ENCODE results near the gene MINK1. TPM values are rescaled to one million over a fixed set of nuclear protein-coding genes. Genes with fewer than 3 reads are reported as not detected.

MINK1 gene
- total and polyA plus RNA-seq, 4 donors: 22.2 to 97.5 (median 52.1) TPM

DNA sequence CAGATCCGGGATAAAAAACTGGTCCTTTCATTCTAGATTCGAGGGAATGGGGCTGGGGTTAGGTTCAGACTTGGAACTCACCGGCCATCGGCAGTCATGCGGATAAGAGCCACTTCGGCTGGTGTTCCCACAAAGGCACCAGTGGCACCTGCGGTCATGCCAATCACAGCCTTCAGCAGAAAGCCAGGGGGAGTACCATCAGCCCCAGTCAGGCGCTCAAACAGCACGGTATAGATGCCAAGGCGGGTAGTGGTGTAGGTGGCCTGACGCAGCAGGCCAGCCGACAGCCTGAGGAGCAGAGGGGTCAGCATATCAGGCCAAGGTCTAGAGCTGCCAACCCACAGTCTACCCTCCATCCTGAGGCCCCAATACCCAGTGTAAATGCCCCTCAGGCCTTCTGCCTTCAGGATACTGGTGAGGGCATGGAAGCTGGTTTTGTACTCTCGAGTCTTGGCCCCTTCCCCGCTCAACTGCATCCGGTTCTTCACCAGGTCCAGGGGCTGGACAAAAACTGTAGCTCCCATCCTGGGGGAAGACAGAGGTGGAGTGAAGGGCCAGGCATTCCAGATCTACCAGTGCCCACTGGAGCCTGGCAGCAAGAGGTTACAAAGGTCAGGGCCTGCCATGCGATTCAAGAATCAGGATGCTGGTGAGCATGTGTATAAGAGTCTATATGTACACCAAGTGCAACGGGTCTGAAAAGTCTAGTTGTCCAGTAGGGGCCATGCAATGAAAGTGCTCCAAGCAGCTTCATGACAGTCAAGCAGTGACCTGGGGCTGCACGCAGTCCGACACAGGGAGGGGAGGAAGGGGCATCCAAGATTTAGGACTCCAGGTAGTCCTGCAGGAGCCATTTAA, 105.8 kb downstream of the MINK1 start:
- H3K4me3 ChIP-seq (ENCODE audit: low read length in 2 of 2): peak overlapping the region; percentile 32 to 86
- no peak for ATAC-seq (ENCODE audit: low FRiP score)
- peak overlapping the region in 1 of 2 donors; percentile 56 for H3K27ac ChIP-seq (ENCODE audit: low read depth in 1 of 2, low read length in 2 of 2)
- H3K4me1 ChIP-seq (ENCODE audit: control insufficient read depth in 1 of 2, insufficient read depth in 2 of 2, low read length in 2 of 2): no peaks in the 10 kb centered on the region
- H3K9me3 ChIP-seq (ENCODE audit: control insufficient read depth, low read length): no peaks in the 10 kb centered on the region
- intact Hi-C loops (cut with DNase I): loop anchor here in 1 of 2 donors (5.0 kb wide), 1 partner anchor 63 kb away; no protein-coding TSS in a partner anchor
- no peaks in the 10 kb centered on the region for H3K36me3 ChIP-seq (ENCODE audit: control insufficient read depth in 1 of 2, insufficient read depth in 2 of 2, low read length in 1 of 2)
- WGBS, 2 donors: 55 to 57% methylated on average over 18 to 19 of the region's 19 CpGs
- no peaks in the 10 kb centered on the region for H3K27me3 ChIP-seq (ENCODE audit: control insufficient read depth in 1 of 2, insufficient read depth in 2 of 2, low read length in 1 of 2)
- peak in 1 of 2 donors; percentile 45 for DNase-seq

- 0 to 1% methylated on average over 16 of the region's 16 CpGs for WGBS, 2 donors
- Histone ChIP-seq H3K4me3 (ENCODE audit: low read length in 2 of 2) (peak overlapping the region; percentile 32 to 86), H3K9me3 (ENCODE audit: control insufficient read depth, low read length) (no peaks in the 10 kb centered on the region), H3K4me1 (ENCODE audit: control insufficient read depth in 1 of 2, insufficient read depth in 2 of 2, low read length in 2 of 2) (no peaks in the 10 kb centered on the region), H3K27ac (ENCODE audit: low read depth in 1 of 2, low read length in 2 of 2) (peak overlapping the region in 1 of 2 donors; percentile 56), H3K36me3 (ENCODE audit: control insufficient read depth in 1 of 2, insufficient read depth in 2 of 2, low read length in 1 of 2) (no peaks in the 10 kb centered on the region), H3K27me3 (ENCODE audit: control insufficient read depth in 1 of 2, insufficient read depth in 2 of 2, low read length in 1 of 2) (no peaks in the 10 kb centered on the region)
- ATAC-seq (ENCODE audit: low FRiP score) (no peak), DNase-seq (peak; percentile 65 to 82)
- intact Hi-C loops (cut with DNase I): loop anchor here in 1 of 2 donors (5.0 kb wide), 1 partner anchor 63 kb away; no protein-coding TSS in a partner anchor
Observed at GRCh38 chr17:4939546-4939795, 106.3 kb downstream of the MINK1 start.

GRCh38 chr17:4939796-4940554, 106.8 kb downstream of the MINK1 start, which contains the start of the genes RNF167 and SLC25A11:
RNF167 (plus strand) TSS chr17:4940268; CDS start chr17:4940910, 642 bp downstream.
SLC25A11 (minus strand) TSS chr17:4940046; CDS start chr17:4939910, 136 bp downstream.
- Histone ChIP-seq H3K27ac (ENCODE audit: low read depth in 1 of 2, low read length in 2 of 2) (peak within 1 kb of the TSS in 1 of 2 donors; percentile 79), H3K9me3 (ENCODE audit: control insufficient read depth, low read length) (no peaks in the 10 kb centered on the region), H3K27me3 (ENCODE audit: control insufficient read depth in 1 of 2, insufficient read depth in 2 of 2, low read length in 1 of 2) (no peaks in the 10 kb centered on the region), H3K4me3 (ENCODE audit: low read length in 2 of 2) (peak within 1 kb of the TSS; percentile 56 to 86), H3K36me3 (ENCODE audit: control insufficient read depth in 1 of 2, insufficient read depth in 2 of 2, low read length in 1 of 2) (no peaks in the 10 kb centered on the region), H3K4me1 (ENCODE audit: control insufficient read depth in 1 of 2, insufficient read depth in 2 of 2, low read length in 2 of 2) (no peaks in the 10 kb centered on the region)
- peak; percentile 96 to 98 for DNase-seq
- 0 to 1% methylated on average over 67 to 72 of the region's 72 CpGs for WGBS, 2 donors
- peak; percentile 96 for ATAC-seq (ENCODE audit: low FRiP score)
- intact Hi-C loops (cut with DNase I): loop anchor here in 1 of 2 donors (5.0 kb wide), 1 partner anchor 62 kb away; no protein-coding TSS in a partner anchor

- intact Hi-C loops (cut with DNase I): no loop called here
- peak; percentile 82 for ATAC-seq (ENCODE audit: low FRiP score)
- H3K4me1 ChIP-seq (ENCODE audit: control insufficient read depth in 1 of 2, insufficient read depth in 2 of 2, low read length in 2 of 2): no peaks in the 10 kb centered on the region
Observed at GRCh38 chr17:4940555-4941318, 107.6 kb downstream of the MINK1 start.

GRCh38 chr17:4941319-4941610, 108.1 kb downstream of the MINK1 start:
- intact Hi-C loops (cut with DNase I): no loop called here
- DNase-seq (no peak), ATAC-seq (ENCODE audit: low FRiP score) (no peak)
- Histone ChIP-seq H3K27me3 (ENCODE audit: control insufficient read depth in 1 of 2, insufficient read depth in 2 of 2, low read length in 1 of 2) (no peaks in the 10 kb centered on the region), H3K27ac (ENCODE audit: low read depth in 1 of 2, low read length in 2 of 2) (no peak overlapping the region), H3K9me3 (ENCODE audit: control insufficient read depth, low read length) (no peaks in the 10 kb centered on the region), H3K4me3 (ENCODE audit: low read length in 2 of 2) (peak overlapping the region; percentile 56 to 65), H3K4me1 (ENCODE audit: control insufficient read depth in 1 of 2, insufficient read depth in 2 of 2, low read length in 2 of 2) (no peaks in the 10 kb centered on the region), H3K36me3 (ENCODE audit: control insufficient read depth in 1 of 2, insufficient read depth in 2 of 2, low read length in 1 of 2) (no peaks in the 10 kb centered on the region)
- 58 to 62% methylated on average over 4 of the region's 4 CpGs for WGBS, 2 donors

More at GRCh38 chr17:4940555-4941318, 107.6 kb downstream of the MINK1 start:
- peak overlapping the region; percentile 56 to 65 for H3K4me3 ChIP-seq (ENCODE audit: low read length in 2 of 2)
- peak overlapping the region in 1 of 2 donors; percentile 65 for H3K27ac ChIP-seq (ENCODE audit: low read depth in 1 of 2, low read length in 2 of 2)
- H3K36me3 ChIP-seq (ENCODE audit: control insufficient read depth in 1 of 2, insufficient read depth in 2 of 2, low read length in 1 of 2): no peaks in the 10 kb centered on the region
- WGBS, 2 donors: 1% methylated on average over 29 of the region's 29 CpGs
- no peaks in the 10 kb centered on the region for H3K9me3 ChIP-seq (ENCODE audit: control insufficient read depth, low read length)
- H3K27me3 ChIP-seq (ENCODE audit: control insufficient read depth in 1 of 2, insufficient read depth in 2 of 2, low read length in 1 of 2): no peaks in the 10 kb centered on the region
- peak in 1 of 2 donors; percentile 87 for DNase-seq

DNA sequence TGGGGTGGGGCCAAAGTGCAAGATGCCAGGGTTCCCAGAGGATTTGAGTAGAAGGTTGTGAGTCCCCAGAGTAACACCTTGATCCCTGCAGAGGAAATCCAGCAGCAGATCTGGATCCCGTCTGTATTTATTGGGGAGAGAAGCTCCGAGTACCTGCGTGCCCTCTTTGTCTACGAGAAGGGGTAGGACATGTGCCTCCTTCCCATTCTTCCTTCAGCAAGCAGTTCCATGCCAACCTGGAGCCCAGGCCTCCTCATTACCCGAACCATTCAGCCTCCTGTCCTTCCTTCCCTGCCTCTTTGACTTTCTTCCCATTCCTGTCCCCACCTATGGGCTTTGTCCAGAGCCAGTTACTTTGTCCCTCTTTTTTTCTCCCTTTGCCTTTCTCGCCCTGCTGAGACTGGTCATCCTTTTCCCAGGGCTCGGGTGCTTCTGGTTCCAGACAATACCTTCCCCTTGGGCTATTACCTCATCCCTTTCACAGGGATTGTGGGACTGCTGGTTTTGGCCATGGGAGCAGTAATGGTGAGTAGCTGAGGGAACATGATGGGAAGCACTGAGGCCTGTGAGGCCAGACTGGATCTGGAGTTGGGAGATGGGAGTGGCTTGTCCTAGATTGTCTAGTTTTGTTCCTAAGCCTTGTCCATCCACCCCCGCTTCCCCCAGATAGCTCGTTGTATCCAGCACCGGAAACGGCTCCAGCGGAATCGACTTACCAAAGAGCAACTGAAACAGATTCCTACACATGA, 109.8 kb downstream of the MINK1 start:
- no peaks in the 10 kb centered on the region for H3K4me1 ChIP-seq (ENCODE audit: control insufficient read depth in 1 of 2, insufficient read depth in 2 of 2, low read length in 2 of 2)
- H3K27ac ChIP-seq (ENCODE audit: low read depth in 1 of 2, low read length in 2 of 2): no peak overlapping the region

GRCh38 chr17:4944163-4944553, 111.0 kb downstream of the MINK1 start:
- Histone ChIP-seq H3K27ac (ENCODE audit: low read depth in 1 of 2, low read length in 2 of 2) (no peak overlapping the region), H3K9me3 (ENCODE audit: control insufficient read depth, low read length) (no peaks in the 10 kb centered on the region), H3K27me3 (ENCODE audit: control insufficient read depth in 1 of 2, insufficient read depth in 2 of 2, low read length in 1 of 2) (peaks cover 0 to 2% of the 10 kb centered on the region in 2 donors), H3K4me1 (ENCODE audit: control insufficient read depth in 1 of 2, insufficient read depth in 2 of 2, low read length in 2 of 2) (no peaks in the 10 kb centered on the region), H3K4me3 (ENCODE audit: low read length in 2 of 2) (no peak overlapping the region), H3K36me3 (ENCODE audit: control insufficient read depth in 1 of 2, insufficient read depth in 2 of 2, low read length in 1 of 2) (no peaks in the 10 kb centered on the region)
- ATAC-seq (ENCODE audit: low FRiP score) (no peak), DNase-seq (no peak)
- intact Hi-C loops (cut with DNase I): no loop called here
- 22 to 27% methylated on average over 3 of the region's 3 CpGs for WGBS, 2 donors

More for the DNA sequence above, 109.8 kb downstream of the MINK1 start:
- DNase-seq (no peak), ATAC-seq (ENCODE audit: low FRiP score) (no peak)
- intact Hi-C loops (cut with DNase I): no loop called here
- H3K4me3 ChIP-seq (ENCODE audit: low read length in 2 of 2): no peak overlapping the region
- no peaks in the 10 kb centered on the region for H3K36me3 ChIP-seq (ENCODE audit: control insufficient read depth in 1 of 2, insufficient read depth in 2 of 2, low read length in 1 of 2)
- WGBS, 2 donors: 69% methylated on average over 13 of the region's 13 CpGs
- H3K9me3 ChIP-seq (ENCODE audit: control insufficient read depth, low read length): no peaks in the 10 kb centered on the region
- no peaks in the 10 kb centered on the region for H3K27me3 ChIP-seq (ENCODE audit: control insufficient read depth in 1 of 2, insufficient read depth in 2 of 2, low read length in 1 of 2)

Data from aorta (tissue), 5 donors.